ENCODE data around the gene SERPINB1. TPM values are rescaled to one million over a fixed set of nuclear protein-coding genes. Genes with fewer than 3 reads are reported as not detected.

Gene SERPINB1
- total RNA-seq, 1 donor from 2014 or later: 8.2 TPM

GRCh38 chr6:2810092-2810671, 31.5 kb downstream of the SERPINB1 start:
- no peaks in the 10 kb centered on the region for H3K27me3 Mint-ChIP-seq (ENCODE audit: unreplicated experiment)
- DNase-seq: no peak
- H3K36me3 Mint-ChIP-seq (ENCODE audit: unreplicated experiment): no peaks in the 10 kb centered on the region
- H3K4me3 Mint-ChIP-seq (ENCODE audit: unreplicated experiment): no peak overlapping the region
- no peak overlapping the region for H3K27ac Mint-ChIP-seq (ENCODE audit: unreplicated experiment)
- H3K9me3 Mint-ChIP-seq (ENCODE audit: unreplicated experiment): no peaks in the 10 kb centered on the region
- H3K4me1 Mint-ChIP-seq (ENCODE audit: low read depth, unreplicated experiment): no peaks in the 10 kb centered on the region
- no peak for TF ChIP-seq CTCF (IDR thresholded peaks at IDR 0.05; ENCODE audit: partially characterized antibody, unreplicated experiment)

GRCh38 chr6:2809015-2809414, 32.6 kb downstream of the SERPINB1 start:
- no peak for DNase-seq
- H3K4me1 Mint-ChIP-seq (ENCODE audit: low read depth, unreplicated experiment): no peaks in the 10 kb centered on the region
- no peak overlapping the region for H3K4me3 Mint-ChIP-seq (ENCODE audit: unreplicated experiment)
- H3K27me3 Mint-ChIP-seq (ENCODE audit: unreplicated experiment): no peaks in the 10 kb centered on the region
- H3K9me3 Mint-ChIP-seq (ENCODE audit: unreplicated experiment): no peaks in the 10 kb centered on the region
- H3K27ac Mint-ChIP-seq (ENCODE audit: unreplicated experiment): no peak overlapping the region
- no peak for TF ChIP-seq CTCF (IDR thresholded peaks at IDR 0.05; ENCODE audit: partially characterized antibody, unreplicated experiment)
- no peaks in the 10 kb centered on the region for H3K36me3 Mint-ChIP-seq (ENCODE audit: unreplicated experiment)

GRCh38 chr6:2807342-2808090, 34.1 kb downstream of the SERPINB1 start:
- no peak overlapping the region for H3K4me3 Mint-ChIP-seq (ENCODE audit: unreplicated experiment)
- TF ChIP-seq CTCF (IDR thresholded peaks at IDR 0.05; ENCODE audit: partially characterized antibody, unreplicated experiment): no peak
- no peaks in the 10 kb centered on the region for H3K27me3 Mint-ChIP-seq (ENCODE audit: unreplicated experiment)
- H3K9me3 Mint-ChIP-seq (ENCODE audit: unreplicated experiment): peaks cover 2% of the 10 kb centered on the region
- no peak for DNase-seq
- H3K27ac Mint-ChIP-seq (ENCODE audit: unreplicated experiment): no peak overlapping the region
- no peaks in the 10 kb centered on the region for H3K36me3 Mint-ChIP-seq (ENCODE audit: unreplicated experiment)
- no peaks in the 10 kb centered on the region for H3K4me1 Mint-ChIP-seq (ENCODE audit: low read depth, unreplicated experiment)

- Mint-ChIP-seq H3K4me3 (ENCODE audit: unreplicated experiment) (no peak overlapping the region), H3K4me1 (ENCODE audit: low read depth, unreplicated experiment) (no peaks in the 10 kb centered on the region)
- TF ChIP-seq CTCF (IDR thresholded peaks at IDR 0.05; ENCODE audit: partially characterized antibody, unreplicated experiment): no peak
Measured at GRCh38 chr6:2806644-2807043, 35.0 kb downstream of the SERPINB1 start.

GRCh38 chr6:2805031-2805430, 36.6 kb downstream of the SERPINB1 start:
- no peak overlapping the region for H3K4me3 Mint-ChIP-seq (ENCODE audit: unreplicated experiment)
- no peaks in the 10 kb centered on the region for H3K4me1 Mint-ChIP-seq (ENCODE audit: low read depth, unreplicated experiment)
- H3K27ac Mint-ChIP-seq (ENCODE audit: unreplicated experiment): no peak overlapping the region
- H3K27me3 Mint-ChIP-seq (ENCODE audit: unreplicated experiment): no peaks in the 10 kb centered on the region
- no peaks in the 10 kb centered on the region for H3K36me3 Mint-ChIP-seq (ENCODE audit: unreplicated experiment)
- no peak for TF ChIP-seq CTCF (IDR thresholded peaks at IDR 0.05; ENCODE audit: partially characterized antibody, unreplicated experiment)
- no peak for DNase-seq
- peaks cover 2% of the 10 kb centered on the region for H3K9me3 Mint-ChIP-seq (ENCODE audit: unreplicated experiment)

More at GRCh38 chr6:2806644-2807043, 35.0 kb downstream of the SERPINB1 start:
- Mint-ChIP-seq H3K9me3 (ENCODE audit: unreplicated experiment) (peaks cover 2% of the 10 kb centered on the region), H3K27me3 (ENCODE audit: unreplicated experiment) (no peaks in the 10 kb centered on the region), H3K27ac (ENCODE audit: unreplicated experiment) (no peak overlapping the region), H3K36me3 (ENCODE audit: unreplicated experiment) (no peaks in the 10 kb centered on the region)
- no peak for DNase-seq
